ENCODE results near the gene ZNF664.

- TF ChIP-seq, protein P1, sequence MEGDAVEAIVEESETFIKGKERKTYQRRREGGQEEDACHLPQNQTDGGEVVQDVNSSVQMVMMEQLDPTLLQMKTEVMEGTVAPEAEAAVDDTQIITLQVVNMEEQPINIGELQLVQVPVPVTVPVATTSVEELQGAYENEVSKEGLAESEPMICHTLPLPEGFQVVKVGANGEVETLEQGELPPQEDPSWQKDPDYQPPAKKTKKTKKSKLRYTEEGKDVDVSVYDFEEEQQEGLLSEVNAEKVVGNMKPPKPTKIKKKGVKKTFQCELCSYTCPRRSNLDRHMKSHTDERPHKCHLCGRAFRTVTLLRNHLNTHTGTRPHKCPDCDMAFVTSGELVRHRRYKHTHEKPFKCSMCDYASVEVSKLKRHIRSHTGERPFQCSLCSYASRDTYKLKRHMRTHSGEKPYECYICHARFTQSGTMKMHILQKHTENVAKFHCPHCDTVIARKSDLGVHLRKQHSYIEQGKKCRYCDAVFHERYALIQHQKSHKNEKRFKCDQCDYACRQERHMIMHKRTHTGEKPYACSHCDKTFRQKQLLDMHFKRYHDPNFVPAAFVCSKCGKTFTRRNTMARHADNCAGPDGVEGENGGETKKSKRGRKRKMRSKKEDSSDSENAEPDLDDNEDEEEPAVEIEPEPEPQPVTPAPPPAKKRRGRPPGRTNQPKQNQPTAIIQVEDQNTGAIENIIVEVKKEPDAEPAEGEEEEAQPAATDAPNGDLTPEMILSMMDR (IDR thresholded peaks at IDR 0.05): no peak
- no peak for TF ChIP-seq POLR2A (IDR thresholded peaks at IDR 0.05)
Observed at GRCh38 chr12:123944696-123945095, 28.3 kb upstream of the ZNF664 start.

Data from lower leg skin (tissue), 3 donors.